Tibial nerve (tissue), 4 donors: ENCODE results near the gene ZNF491. TPM values are rescaled to one million over a fixed set of nuclear protein-coding genes. Genes with fewer than 3 reads are reported as not detected.

Source experiments
- DNase-seq, 2 donors: peaks; one replicate each; pipeline ENCODE4 v3.0.0-alpha.2; 2019; ENCODE audit warnings: low spot score in 2 of 2
- H3K27ac ChIP-seq, 4 donors: fragments of 200-600 bp; sonication (generic) in 3 of 4; one replicate each; pipeline ENCODE4 v1.5.1; 2017 to 2019; ENCODE audit warnings: mild to moderate bottlenecking in 1 of 4
- H3K27me3 ChIP-seq, 2 donors: fragments of 200-600 bp; sonication (generic) in 1 of 2; one replicate each; pipeline versions ENCODE4 v1.5.1 to v1.6.0; 2017 to 2019
- H3K36me3 ChIP-seq, 3 donors: fragments of 200-600 bp; sonication (generic); one replicate each; pipeline ENCODE4 v1.5.1; 2018 to 2019
- H3K4me1 ChIP-seq, 4 donors: fragments of 200-600 bp; sonication (generic) in 3 of 4; one replicate each; pipeline ENCODE4 v1.5.1; 2017 to 2019
- H3K4me3 ChIP-seq, 4 donors: fragments of 200-600 bp; sonication (generic) in 3 of 4; one replicate each; pipeline ENCODE4 v1.5.1; 2017 to 2019; ENCODE audit warnings: mild to moderate bottlenecking in 1 of 4, moderate library complexity in 1 of 4
- H3K9me3 ChIP-seq, 4 donors: fragments of 200-600 bp; sonication (generic) in 3 of 4; one replicate each; pipeline ENCODE4 v1.5.1; 2017 to 2019
- CTCF ChIP-seq, 5 experiments: fragments of 200-600 bp in 3 of 5; fragments of 450-650 bp in 2 of 5; sonication (generic) in 3 of 5; IDR thresholded peaks; one replicate each; pipeline ENCODE4 v1.5.1; 2016 to 2019; ENCODE audit warnings: antibody characterized with exemption in 5 of 5, mild to moderate bottlenecking in 3 of 5, moderate library complexity in 2 of 5
- EP300 ChIP-seq, 2 donors: sonication (generic); formaldehyde crosslinking; IDR thresholded peaks; one replicate each; pipeline ENCODE4 v1.6.1; 2017; ENCODE audit warnings: antibody characterized with exemption in 2 of 2, mild to moderate bottlenecking in 1 of 2
- POLR2A ChIP-seq, 2 donors: fragments of 450-650 bp; IDR thresholded peaks; one replicate each; pipeline ENCODE4 v1.6.1; 2017; ENCODE audit warnings: antibody characterized with exemption in 2 of 2, mild to moderate bottlenecking in 2 of 2, moderate library complexity in 2 of 2
- WGBS, 2 donors: methylation state at CpG; one replicate each; pipeline ENCODE4 v1.1.5; 2018; 5-methylcytosine and 5-hydroxymethylcytosine counted together
- total RNA-seq, 4 donors: library from RNA; depleted of rRNA; stranded (reverse); fragments of >200 nt; gene quantifications; one replicate each; pipeline ENCODE4 v1.1.0, GENCODE V29; 2016

The ZNF491 gene
- total RNA-seq, 4 donors from 2014 or later: 2.1 to 3.9 (median 2.8) TPM

GRCh38 chr19:11806354-11807098 lies 8.2 kb downstream of the ZNF491 start:
- DNase-seq: no peak
- no peak overlapping the region for H3K4me3 ChIP-seq
- TF ChIP-seq EP300 (IDR thresholded peaks at IDR 0.05) (no peak), CTCF (IDR thresholded peaks at IDR 0.05) (no peak), POLR2A (IDR thresholded peaks at IDR 0.05) (no peak)
- peaks cover 0 to 36% (median 12%) of the 10 kb centered on the region in 4 donors for H3K9me3 ChIP-seq
- WGBS, 2 donors: 92% methylated on average over 11 of the region's 11 CpGs
- H3K27me3 ChIP-seq: no peaks in the 10 kb centered on the region
- H3K27ac ChIP-seq: no peak overlapping the region
- peaks cover 0 to 67% (median 0%) of the 10 kb centered on the region in 3 donors for H3K36me3 ChIP-seq
- H3K4me1 ChIP-seq: no peaks in the 10 kb centered on the region

- 91 to 92% methylated on average over 2 of the region's 2 CpGs for WGBS, 2 donors
- Histone ChIP-seq H3K27ac (no peak overlapping the region), H3K4me3 (no peak overlapping the region), H3K36me3 (peaks cover 0 to 67% (median 0%) of the 10 kb centered on the region in 3 donors), H3K9me3 (peaks cover 0 to 36% (median 12%) of the 10 kb centered on the region in 4 donors), H3K27me3 (no peaks in the 10 kb centered on the region), H3K4me1 (no peaks in the 10 kb centered on the region)
- TF ChIP-seq EP300 (IDR thresholded peaks at IDR 0.05) (no peak), POLR2A (IDR thresholded peaks at IDR 0.05) (no peak), CTCF (IDR thresholded peaks at IDR 0.05) (no peak)
- no peak for DNase-seq
These were observed 8.7 kb downstream of the ZNF491 start for GRCh38 chr19:11807099-11807380.

- Histone ChIP-seq H3K27ac (peak overlapping the region in 3 of 4 donors; percentile 13 to 96 (median 94)), H3K4me1 (peaks cover 0 to 20% (median 7%) of the 10 kb centered on the region in 4 donors), H3K9me3 (peaks cover 0 to 3% (median 0%) of the 10 kb centered on the region in 4 donors), H3K27me3 (no peaks in the 10 kb centered on the region), H3K36me3 (peaks cover 0 to 25% (median 0%) of the 10 kb centered on the region in 3 donors), H3K4me3 (peak overlapping the region; percentile 79 to 97 (median 84))
- 3% methylated on average over 6 of the region's 6 CpGs for WGBS, 2 donors
- TF ChIP-seq POLR2A (IDR thresholded peaks at IDR 0.05) (no peak), EP300 (IDR thresholded peaks at IDR 0.05) (no peak), CTCF (IDR thresholded peaks at IDR 0.05) (no peak)
- DNase-seq: no peak
These were observed 15.3 kb downstream of the ZNF491 start for GRCh38 chr19:11813703-11814028.

- Histone ChIP-seq H3K27ac (peak within 1 kb of the TSS; percentile 72 to 96 (median 92)), H3K27me3 (no peaks in the 10 kb centered on the region), H3K4me1 (peaks cover 0 to 20% (median 7%) of the 10 kb centered on the region in 4 donors), H3K9me3 (no peaks in the 10 kb centered on the region), H3K36me3 (peaks cover 0 to 25% (median 0%) of the 10 kb centered on the region in 3 donors), H3K4me3 (peak within 1 kb of the TSS; percentile 79 to 97 (median 84))
- peak; percentile 93 to 97 for DNase-seq
- 1% methylated on average over 48 to 54 of the region's 55 CpGs for WGBS, 2 donors
- TF ChIP-seq CTCF (IDR thresholded peaks at IDR 0.05) (peak in 1 of 5 experiments; percentile 33), POLR2A (IDR thresholded peaks at IDR 0.05) (peak; percentile 69 to 85), EP300 (IDR thresholded peaks at IDR 0.05) (peak; percentile 49 to 98)
These were observed 15.8 kb downstream of the ZNF491 start, which contains the start of gene ZNF440 for GRCh38 chr19:11814029-11814699. ZNF440 (plus strand) TSS chr19:11814273; CDS start chr19:11814448, 175 bp downstream.

GRCh38 chr19:11814700-11815035 lies 16.3 kb downstream of the ZNF491 start:
- Histone ChIP-seq H3K9me3 (no peaks in the 10 kb centered on the region), H3K4me1 (peaks cover 0 to 20% (median 7%) of the 10 kb centered on the region in 4 donors), H3K36me3 (peaks cover 0 to 25% (median 0%) of the 10 kb centered on the region in 3 donors), H3K27me3 (no peaks in the 10 kb centered on the region), H3K4me3 (peak overlapping the region; percentile 79 to 97 (median 84)), H3K27ac (peak overlapping the region; percentile 72 to 96 (median 92))
- DNase-seq: no peak
- 14 to 16% methylated on average over 13 of the region's 13 CpGs for WGBS, 2 donors
- TF ChIP-seq EP300 (IDR thresholded peaks at IDR 0.05): no peak
- no peak for TF ChIP-seq CTCF (IDR thresholded peaks at IDR 0.05)
- no peak for TF ChIP-seq POLR2A (IDR thresholded peaks at IDR 0.05)
